GM13976 (cell line): ENCODE results near the gene LCN6.
A peak's percentile ranks its signal among the peaks of the same experiment; 100 is the strongest.

Experiments
- DNase-seq: peaks from one replicate; pipeline ENCODE4 v3.0.0; 2012; ENCODE audit warnings: low spot score
- CTCF ChIP-seq: IDR thresholded peaks from 2 replicates; pipeline ENCODE4 v1.5.1; 2012; ENCODE audit warnings: borderline replicate concordance, mild to moderate bottlenecking; ENCODE audit not compliant: insufficient read depth; ENCODE audit errors: extremely low read depth, missing control alignments, control extremely low read depth
- in situ Hi-C: fragments of 300-500 bp; cut with MboI; formaldehyde crosslinking; loops from one replicate; pipeline ENCODE4 v1.12.0; 2022; ENCODE audit warnings: low sequenced_read_pairs, mixed read lengths, inconsistent platforms; ENCODE audit not compliant: unreplicated experiment

The LCN6 gene

GRCh38 chr9:136741883-136742571 is 6.3 kb downstream of the LCN6 start:
- in situ Hi-C loops: no loop called here
- TF ChIP-seq CTCF: no peak

GRCh38 chr9:136740971-136741882 is 7.1 kb downstream of the LCN6 start:
- peak; percentile 75 for DNase-seq
- in situ Hi-C loops: no loop called here
- no peak for TF ChIP-seq CTCF

More at GRCh38 chr9:136741883-136742571, 6.3 kb downstream of the LCN6 start:
- DNase-seq: peak; percentile 90

DNA sequence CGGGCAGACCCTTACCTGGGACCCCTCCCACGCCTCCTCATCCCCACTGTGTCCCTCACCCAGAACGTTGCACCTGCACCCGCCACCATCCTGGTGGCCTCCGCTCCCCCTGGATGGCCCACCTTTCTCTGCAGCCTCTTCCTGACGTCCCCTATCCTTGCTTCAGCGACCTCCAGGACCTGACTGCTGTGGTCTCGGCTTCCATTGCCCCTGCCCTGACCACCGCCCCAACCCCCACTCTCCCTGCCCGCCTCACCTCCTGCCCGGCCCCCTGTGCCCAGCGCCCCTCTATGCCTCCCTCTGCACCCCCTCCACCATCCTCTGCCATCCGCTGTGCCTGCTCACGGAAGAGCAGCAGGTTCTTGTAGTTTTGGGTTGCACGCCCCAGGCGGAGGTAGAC is 7.8 kb downstream of the LCN6 start:
- in situ Hi-C loops: no loop called here
- DNase-seq: no peak
- no peak for TF ChIP-seq CTCF

DNA sequence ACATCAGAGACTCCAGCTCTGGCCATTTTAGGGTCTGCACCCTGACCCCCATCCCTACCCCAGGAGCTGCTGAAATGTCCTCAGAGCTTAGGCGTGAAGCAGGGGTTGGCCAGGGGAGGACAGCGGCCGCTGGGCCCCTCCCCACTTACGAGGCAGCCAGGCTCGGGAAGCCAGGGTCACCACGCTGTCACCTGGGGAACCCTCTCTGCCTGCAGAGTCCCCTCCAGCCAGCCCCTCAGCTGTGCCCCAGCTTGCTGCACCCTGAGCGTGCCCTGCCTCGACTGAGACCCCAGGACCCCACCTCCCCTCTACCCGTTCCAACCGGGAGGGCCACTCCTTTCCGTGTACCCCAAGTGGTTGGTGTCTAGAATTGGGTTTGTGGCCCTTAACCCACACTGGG is 8.3 kb downstream of the LCN6 start:
- no peak for TF ChIP-seq CTCF
- no peak for DNase-seq
- in situ Hi-C loops: no loop called here

- DNase-seq: no peak
- in situ Hi-C loops: no loop called here
- TF ChIP-seq CTCF: no peak
These were observed 8.8 kb downstream of the LCN6 start for GRCh38 chr9:136739509-136739908.

DNA sequence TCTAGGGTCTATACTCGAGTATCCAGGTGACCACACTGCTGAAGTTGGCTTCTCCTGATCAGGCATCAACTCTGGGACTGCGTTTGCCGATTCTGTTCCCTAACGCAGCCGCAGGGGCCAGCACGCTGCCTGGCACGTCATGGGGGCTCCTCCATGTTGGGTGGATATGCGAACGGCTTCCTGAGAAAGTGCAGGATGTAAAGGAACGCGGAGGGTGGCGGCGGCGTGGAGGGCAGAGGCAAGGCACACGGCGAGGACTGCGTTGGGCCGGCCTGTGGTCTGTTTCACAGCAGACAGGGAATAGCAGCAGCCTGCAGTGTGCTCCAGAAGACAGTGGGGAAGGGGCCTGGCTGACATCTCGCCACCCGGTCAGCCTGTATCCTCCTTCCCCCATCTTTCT is 9.4 kb downstream of the LCN6 start:
- no peak for TF ChIP-seq CTCF
- no peak for DNase-seq
- in situ Hi-C loops: no loop called here
